ENCODE results near the gene DBT.

- TF ChIP-seq POLR2AphosphoS5 (IDR thresholded peaks at IDR 0.05; ENCODE audit: borderline replicate concordance, low read depth, low read length) (no peak), EZH2 (IDR thresholded peaks at IDR 0.05) (no peak)
Observed at GRCh38 chr1:100145116-100145515, 104.5 kb downstream of the DBT start.
